Measurements from ENCODE around the gene FRMD1. TPM values are rescaled to one million over a fixed set of nuclear protein-coding genes. Genes with fewer than 3 reads are reported as not detected.

Gene FRMD1
- total RNA-seq, 1 experiment from 2014 or later, result not detected

DNA sequence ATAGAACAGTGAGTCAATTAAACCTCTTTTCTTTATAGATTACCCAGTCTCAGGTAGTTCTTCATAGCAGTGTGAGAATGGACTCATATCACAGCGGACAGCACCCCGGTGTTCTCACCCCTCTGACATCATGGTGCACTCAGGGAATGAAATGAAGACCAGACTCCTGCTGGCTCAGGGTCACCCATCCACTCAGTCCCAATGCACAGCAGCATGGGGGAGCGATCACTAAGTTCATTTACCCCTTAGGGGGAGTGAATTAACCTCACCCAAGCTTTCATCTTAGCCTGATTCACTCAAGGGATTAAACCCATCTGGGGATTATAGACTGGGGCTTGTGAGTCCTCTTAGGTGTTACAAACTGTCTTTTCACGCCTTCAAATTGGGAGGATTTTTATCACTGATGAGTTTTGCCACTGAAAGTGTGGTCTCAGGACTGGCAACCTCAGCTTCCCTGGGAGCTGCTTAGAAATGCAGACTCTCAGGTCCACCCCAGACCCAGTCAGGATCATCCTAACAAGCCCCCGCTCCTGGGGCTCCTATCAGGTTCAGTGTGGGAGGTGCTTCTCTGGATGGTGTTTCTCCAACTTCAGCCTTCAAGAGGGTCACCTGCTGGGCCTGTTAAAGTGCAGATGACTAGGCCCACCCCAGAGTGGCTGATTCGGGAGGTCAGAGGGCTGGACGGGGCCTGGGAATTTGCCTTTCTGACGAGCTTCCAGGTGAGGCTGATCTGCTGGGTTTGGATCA lies 44.3 kb upstream of the FRMD1 start:
- TF ChIP-seq SIN3A (IDR thresholded peaks at IDR 0.05; ENCODE audit: low read depth), result no peak
- no peak for TF ChIP-seq JUND (IDR thresholded peaks at IDR 0.05)
- TF ChIP-seq CBX3 (IDR thresholded peaks at IDR 0.05; ENCODE audit: low read depth), result no peak
- TF ChIP-seq, protein P1, sequence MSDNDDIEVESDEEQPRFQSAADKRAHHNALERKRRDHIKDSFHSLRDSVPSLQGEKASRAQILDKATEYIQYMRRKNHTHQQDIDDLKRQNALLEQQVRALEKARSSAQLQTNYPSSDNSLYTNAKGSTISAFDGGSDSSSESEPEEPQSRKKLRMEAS (IDR thresholded peaks at IDR 0.05), result no peak
- TF ChIP-seq EZH2phosphoT487 (IDR thresholded peaks at IDR 0.05; ENCODE audit: borderline replicate concordance), result no peak
- no peak for TF ChIP-seq REST (IDR thresholded peaks at IDR 0.05; ENCODE audit: low read depth)
- TF ChIP-seq ZNF274 (IDR thresholded peaks at IDR 0.05; ENCODE audit: low read depth, low read length), result no peak
- no peak for TF ChIP-seq POLR2A (IDR thresholded peaks at IDR 0.05; ENCODE audit: borderline replicate concordance, extremely low read depth, insufficient read depth, insufficient read length)
- no peak for TF ChIP-seq CTCF (IDR thresholded peaks at IDR 0.05 in 2 of 3, conservative IDR thresholded peaks at IDR 0.05 in 1 of 3; ENCODE audit: borderline replicate concordance in 1 of 3, insufficient read depth in 1 of 3, low read depth in 2 of 3, low read length in 2 of 3)
- TF ChIP-seq EGR1 (IDR thresholded peaks at IDR 0.05; ENCODE audit: low read depth), result no peak
- no peak for TF ChIP-seq TCF7L2 (IDR thresholded peaks at IDR 0.05; ENCODE audit: borderline replicate concordance, extremely low read depth, insufficient read depth, insufficient read length)
- TF ChIP-seq POLR2AphosphoS5 (IDR thresholded peaks at IDR 0.05; ENCODE audit: low read depth, low read length), result no peak
- TF ChIP-seq, protein P2, sequence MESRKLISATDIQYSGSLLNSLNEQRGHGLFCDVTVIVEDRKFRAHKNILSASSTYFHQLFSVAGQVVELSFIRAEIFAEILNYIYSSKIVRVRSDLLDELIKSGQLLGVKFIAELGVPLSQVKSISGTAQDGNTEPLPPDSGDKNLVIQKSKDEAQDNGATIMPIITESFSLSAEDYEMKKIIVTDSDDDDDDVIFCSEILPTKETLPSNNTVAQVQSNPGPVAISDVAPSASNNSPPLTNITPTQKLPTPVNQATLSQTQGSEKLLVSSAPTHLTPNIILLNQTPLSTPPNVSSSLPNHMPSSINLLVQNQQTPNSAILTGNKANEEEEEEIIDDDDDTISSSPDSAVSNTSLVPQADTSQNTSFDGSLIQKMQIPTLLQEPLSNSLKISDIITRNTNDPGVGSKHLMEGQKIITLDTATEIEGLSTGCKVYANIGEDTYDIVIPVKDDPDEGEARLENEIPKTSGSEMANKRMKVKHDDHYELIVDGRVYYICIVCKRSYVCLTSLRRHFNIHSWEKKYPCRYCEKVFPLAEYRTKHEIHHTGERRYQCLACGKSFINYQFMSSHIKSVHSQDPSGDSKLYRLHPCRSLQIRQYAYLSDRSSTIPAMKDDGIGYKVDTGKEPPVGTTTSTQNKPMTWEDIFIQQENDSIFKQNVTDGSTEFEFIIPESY (IDR thresholded peaks at IDR 0.05; ENCODE audit: extremely low read depth, insufficient replicate concordance, low read length), result no peak
- no peak for TF ChIP-seq CEBPB (IDR thresholded peaks at IDR 0.05; ENCODE audit: low read depth)
- no peak for TF ChIP-seq YY1 (IDR thresholded peaks at IDR 0.05; ENCODE audit: extremely low read depth, insufficient replicate concordance, low read depth, low read length)
- no peak overlapping the region for H2AFZ ChIP-seq (ENCODE audit: low read depth, low read length, poor library complexity, severe bottlenecking)
- H3K4me2 ChIP-seq (ENCODE audit: low read length), result no peak overlapping the region
- no peak for DNase-seq (ENCODE audit: low read depth, low spot score)
- intact Hi-C loops (cut with micrococcal nuclease), result no loop called here
- no peak for ATAC-seq
- H3K79me2 ChIP-seq (ENCODE audit: insufficient read depth, low read length), result no peaks in the 10 kb centered on the region
- H3K4me3 ChIP-seq (replicated peaks in 1 of 2; ENCODE audit: low read depth in 1 of 2, low read length in 2 of 2), result no peak overlapping the region
- H3K9me2 ChIP-seq (ENCODE audit: insufficient read depth), result no peaks in the 10 kb centered on the region
- H3K36me3 ChIP-seq (ENCODE audit: control insufficient read depth in 1 of 2, insufficient read depth in 2 of 2, low read length in 2 of 2), result no peaks in the 10 kb centered on the region
- H3K4me1 ChIP-seq (ENCODE audit: control insufficient read depth in 1 of 2, insufficient read depth in 2 of 2, low read length in 2 of 2), result no peaks in the 10 kb centered on the region
- H3K9me3 ChIP-seq (ENCODE audit: control insufficient read depth in 1 of 2, insufficient read depth in 1 of 2, low read depth in 1 of 2, low read length in 2 of 2), result no peaks in the 10 kb centered on the region
- ChIA-PET POLR2A (no interaction called here), RAD21 (ENCODE audit: low non-redundant PET in 1 of 2, low total read pairs in 2 of 2, uncharacterized antibody in 2 of 2, unreplicated experiment in 2 of 2) (no interaction called here), CTCF (no interaction called here)
- no peaks in the 10 kb centered on the region for H4K20me1 ChIP-seq (ENCODE audit: insufficient read depth)
- no peak overlapping the region for H3K9ac ChIP-seq (ENCODE audit: low read length)
- BruUV-seq (replicated peaks), result no TSS peak
- H3K27ac ChIP-seq (ENCODE audit: low read depth, low read length), result no peak overlapping the region
- H3K27me3 ChIP-seq (ENCODE audit: insufficient read depth, low read length), result no peaks in the 10 kb centered on the region

Data from HCT116 (cell line).